ENCODE measurements around the gene MCM3AP. TPM values are rescaled to one million over a fixed set of nuclear protein-coding genes. Genes with fewer than 3 reads are reported as not detected.

MCM3AP gene
- total RNA-seq, 1 experiment from 2014 or later = 140 TPM

DNA sequence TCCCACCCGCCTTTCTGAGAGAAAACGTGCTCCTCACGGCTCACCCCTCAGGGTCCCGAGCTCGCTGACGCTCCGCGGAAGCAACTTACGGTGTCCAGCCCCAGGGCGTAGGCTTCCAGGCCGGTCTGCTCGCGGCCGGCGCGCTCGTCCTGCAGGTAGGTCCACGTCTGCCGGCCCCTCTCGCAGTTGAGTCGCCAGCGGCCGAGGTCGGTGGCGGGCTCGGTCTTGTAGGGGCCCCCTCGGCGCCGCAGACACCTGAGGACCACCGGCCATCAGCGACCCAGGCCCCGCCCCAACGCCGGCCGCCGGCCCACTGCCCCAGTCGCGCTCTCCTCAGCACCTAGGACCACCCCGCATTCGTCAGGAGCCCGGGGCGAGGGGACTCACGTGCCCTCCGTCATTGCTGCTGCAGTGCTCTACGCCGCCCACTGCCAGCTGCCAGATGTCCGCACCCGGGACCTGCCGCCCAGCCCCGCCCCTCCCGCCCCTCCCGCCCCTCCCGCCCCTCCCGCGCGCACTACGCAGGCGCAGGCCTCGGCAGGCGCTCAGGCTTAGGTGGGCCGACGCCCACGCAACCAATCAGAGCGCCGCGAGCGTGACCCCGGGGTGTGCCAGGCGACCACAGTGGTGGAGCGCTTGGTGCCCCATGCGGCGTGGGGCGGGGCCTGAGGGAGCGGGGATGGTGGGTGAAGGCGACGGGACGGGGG lies 56.9 kb downstream of the MCM3AP start, which contains the start of gene LSS:
Gene LSS (minus strand): TSS at position 430 of the 707 bp plus-strand sequence. CDS start 29 bp downstream, at position 401.
- ChIA-PET POLR2A (ENCODE audit: unreplicated experiment) (interaction anchor here (0.6 kb wide), 1 partner anchor 279 kb away, joined by 4 read pairs; no protein-coding TSS in a partner anchor), CTCF (interaction anchor here (1.5 kb wide), 1 partner anchor 85 kb away, joined by 3 read pairs; no protein-coding TSS in a partner anchor)
- Histone ChIP-seq H3K4me3 (ENCODE audit: low read length) (peak within 1 kb of the TSS; percentile 86), H2AFZ (ENCODE audit: low read length) (peak within 1 kb of the TSS; percentile 93), H3K9ac (ENCODE audit: low read length) (peak within 1 kb of the TSS; percentile 84), H3K4me1 (ENCODE audit: insufficient read depth, low read length) (peaks cover 32% of the 10 kb centered on the region), H3K27ac (ENCODE audit: low read length) (peak within 1 kb of the TSS; percentile 33), H3K79me2 (ENCODE audit: low read length) (peaks cover 53% of the 10 kb centered on the region), H3K9me3 (ENCODE audit: low read length) (no peaks in the 10 kb centered on the region), H3K27me3 (ENCODE audit: low read length) (no peaks in the 10 kb centered on the region), H3F3A (ENCODE audit: low read length, unreplicated experiment) (no peaks in the 10 kb centered on the region), H4K20me1 (ENCODE audit: low read length) (peaks cover 15% of the 10 kb centered on the region; the same call in 1 of the 2 replicates), H3K4me2 (ENCODE audit: low read length) (peak within 1 kb of the TSS; percentile 94), H3K9me2 (replicated peaks; ENCODE audit: low read length) (no peaks in the 10 kb centered on the region), H3K36me3 (ENCODE audit: low read depth, low read length) (0 out of 2 replicates have a peak, but pooled peaks cover 9% of the 10 kb centered on the region)
- intact Hi-C loops (cut with micrococcal nuclease) = loop anchor here (5.0 kb wide), 1 partner anchor 94 kb away; the partner anchor contains the start of genes C21orf58 and PCNT
- BruUV-seq (replicated peaks) = no TSS peak
- DNase-seq (peak; percentile 98), ATAC-seq (peak; percentile 93)
- TF ChIP-seq EZH2 (IDR thresholded peaks at IDR 0.05; ENCODE audit: low read length, unreplicated experiment) = no peak
- no peak for TF ChIP-seq EZH2phosphoT487 (IDR thresholded peaks at IDR 0.05; ENCODE audit: borderline replicate concordance, low read length)
- TF ChIP-seq, protein P1, sequence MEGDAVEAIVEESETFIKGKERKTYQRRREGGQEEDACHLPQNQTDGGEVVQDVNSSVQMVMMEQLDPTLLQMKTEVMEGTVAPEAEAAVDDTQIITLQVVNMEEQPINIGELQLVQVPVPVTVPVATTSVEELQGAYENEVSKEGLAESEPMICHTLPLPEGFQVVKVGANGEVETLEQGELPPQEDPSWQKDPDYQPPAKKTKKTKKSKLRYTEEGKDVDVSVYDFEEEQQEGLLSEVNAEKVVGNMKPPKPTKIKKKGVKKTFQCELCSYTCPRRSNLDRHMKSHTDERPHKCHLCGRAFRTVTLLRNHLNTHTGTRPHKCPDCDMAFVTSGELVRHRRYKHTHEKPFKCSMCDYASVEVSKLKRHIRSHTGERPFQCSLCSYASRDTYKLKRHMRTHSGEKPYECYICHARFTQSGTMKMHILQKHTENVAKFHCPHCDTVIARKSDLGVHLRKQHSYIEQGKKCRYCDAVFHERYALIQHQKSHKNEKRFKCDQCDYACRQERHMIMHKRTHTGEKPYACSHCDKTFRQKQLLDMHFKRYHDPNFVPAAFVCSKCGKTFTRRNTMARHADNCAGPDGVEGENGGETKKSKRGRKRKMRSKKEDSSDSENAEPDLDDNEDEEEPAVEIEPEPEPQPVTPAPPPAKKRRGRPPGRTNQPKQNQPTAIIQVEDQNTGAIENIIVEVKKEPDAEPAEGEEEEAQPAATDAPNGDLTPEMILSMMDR (conservative IDR thresholded peaks at IDR 0.05; ENCODE audit: low read depth, low read length) = no peak

DNA sequence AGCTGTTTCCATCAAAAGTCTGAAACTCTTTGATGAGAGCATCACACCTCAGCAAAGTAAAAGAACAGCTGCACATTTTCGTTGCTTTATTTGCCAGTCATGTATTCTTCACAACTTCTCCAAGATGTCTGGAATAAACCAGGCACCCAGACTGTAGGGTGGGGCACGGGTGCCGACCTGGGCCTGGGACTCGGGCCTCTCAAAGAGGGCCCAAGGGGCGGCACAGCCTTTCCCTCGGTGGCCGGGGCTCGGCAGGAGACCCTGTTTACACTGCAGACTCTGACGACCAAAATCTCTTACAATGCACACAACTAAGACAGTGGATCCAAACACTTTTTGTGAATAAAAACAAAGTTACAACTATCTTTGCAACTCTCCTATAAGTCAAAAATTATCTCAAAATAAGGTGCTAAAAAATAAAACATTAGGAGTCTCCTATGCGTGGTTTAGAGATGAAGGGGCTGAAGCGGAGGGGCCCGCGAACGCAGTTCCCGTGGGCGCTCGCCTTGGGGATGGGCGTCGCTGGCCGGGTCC lies 57.5 kb downstream of the MCM3AP start:
- POLR2A ChIA-PET (ENCODE audit: unreplicated experiment) = interaction anchor here (0.6 kb wide), 2 partner anchors 51 to 280 kb away, joined by 4 to 13 read pairs; no protein-coding TSS in a partner anchor
- H3K9me3 ChIP-seq (ENCODE audit: low read length) = no peaks in the 10 kb centered on the region
- DNase-seq = no peak

More for the DNA sequence above, 57.5 kb downstream of the MCM3AP start:
- Histone ChIP-seq H3K4me1 (ENCODE audit: insufficient read depth, low read length) (peaks cover 32% of the 10 kb centered on the region), H3K4me2 (ENCODE audit: low read length) (peak overlapping the region; percentile 94), H3F3A (ENCODE audit: low read length, unreplicated experiment) (no peaks in the 10 kb centered on the region), H4K20me1 (ENCODE audit: low read length) (peaks cover 15% of the 10 kb centered on the region; the same call in 1 of the 2 replicates), H3K36me3 (ENCODE audit: low read depth, low read length) (0 out of 2 replicates have a peak, but pooled peaks cover 8% of the 10 kb centered on the region), H3K27me3 (ENCODE audit: low read length) (no peaks in the 10 kb centered on the region), H3K9me2 (replicated peaks; ENCODE audit: low read length) (no peaks in the 10 kb centered on the region), H3K9ac (ENCODE audit: low read length) (peak overlapping the region; percentile 76), H3K79me2 (ENCODE audit: low read length) (peaks cover 53% of the 10 kb centered on the region), H3K27ac (ENCODE audit: low read length) (peak overlapping the region; percentile 14; the same call in 1 of the 2 replicates), H2AFZ (ENCODE audit: low read length) (peak overlapping the region; percentile 79), H3K4me3 (ENCODE audit: low read length) (peak overlapping the region; percentile 72)
- TF ChIP-seq EZH2phosphoT487 (IDR thresholded peaks at IDR 0.05; ENCODE audit: borderline replicate concordance, low read length) = no peak
- no peak for TF ChIP-seq EZH2 (IDR thresholded peaks at IDR 0.05; ENCODE audit: low read length, unreplicated experiment)
- TF ChIP-seq, protein P1 (conservative IDR thresholded peaks at IDR 0.05; ENCODE audit: low read depth, low read length) = no peak
- intact Hi-C loops (cut with micrococcal nuclease) = loop anchor here (2.0 to 5.0 kb wide), 4 partner anchors 43 to 94 kb away; partner anchors contain the start of genes C21orf58, MCM3AP, PCNT and SPATC1L
- no peak for ATAC-seq
- CTCF ChIA-PET = interaction anchor here (0.7 to 1.5 kb wide), 3 partner anchors 84 to 272 kb away, joined by 3 to 5 read pairs (median 4); no protein-coding TSS in a partner anchor
- BruUV-seq (replicated peaks) = TSS peak; percentile 26
